HEK293 (cell line): Measurements from ENCODE around the gene R3HDM4.
A peak's percentile ranks its signal among the peaks of the same experiment; 100 is the strongest.

ENCODE experiments used
- CTCF ChIA-PET: fragments of 350-600 bp; formaldehyde crosslinking; extraction: SDS; loops from one replicate; lab custom pipeline; 2021; ENCODE audit warnings: antibody characterized with exemption; lab: Yijun Ruan, JAX
- POLR2A ChIA-PET: fragments of 300-600 bp; formaldehyde crosslinking; extraction: SDS; loops from one replicate; lab custom pipeline; 2020; ENCODE audit warnings: antibody characterized with exemption, inconsistent platforms; lab: Yijun Ruan, JAX
- H3K27ac ChIP-seq: fragments of 200-500 bp; sonication (Bioruptor generic); 2 replicates; pipeline ENCODE4 v1.5.1; 2014; ENCODE audit warnings: low read depth, low read length, control low read depth, inconsistent platforms; ENCODE audit errors: extremely low read depth
- H3K36me3 ChIP-seq, 2 experiments: fragments of 200-500 bp in 1 of 2; sonication (Bioruptor generic) in 1 of 2; 1 replicate in 1 of 2; 2 replicates in 1 of 2; pipeline ENCODE4 v1.5.1; 2014 to 2017; ENCODE audit warnings: inconsistent platforms in 2 of 2, low read length in 2 of 2; ENCODE audit not compliant: control insufficient read depth in 2 of 2, insufficient read depth in 1 of 2
- H3K4me1 ChIP-seq: fragments of 200-500 bp; sonication (Bioruptor generic); 2 replicates; pipeline ENCODE4 v1.5.1; 2014; ENCODE audit warnings: mild to moderate bottlenecking, low read length, inconsistent platforms; ENCODE audit not compliant: control insufficient read depth, insufficient read depth
- H3K4me3 ChIP-seq: 2 replicates; pipeline ENCODE4 v1.5.1; 2011; ENCODE audit warnings: low read depth, mild to moderate bottlenecking, control low read depth, low read length, moderate library complexity
- H3K9me3 ChIP-seq: fragments of 200-500 bp; sonication (Bioruptor generic); 2 replicates; pipeline ENCODE4 v1.5.1; 2014; ENCODE audit warnings: low read depth, low read length, inconsistent platforms; ENCODE audit not compliant: control insufficient read depth, insufficient read depth
- BCL11B ChIP-seq: fragments of 450-650 bp; formaldehyde crosslinking; IDR thresholded peaks from 2 replicates; pipeline ENCODE4 v1.5.1; 2016; ENCODE audit warnings: low read depth, missing biosample characterization, missing genetic modification characterization
- GLI4 ChIP-seq: fragments of 450-650 bp; formaldehyde crosslinking; IDR thresholded peaks from 2 replicates; pipeline ENCODE4 v1.5.1; 2016; ENCODE audit warnings: missing biosample characterization, missing genetic modification characterization
- HOXA7 ChIP-seq: sonication (generic); formaldehyde crosslinking; IDR thresholded peaks from 2 replicates; pipeline ENCODE4 v1.8.1; 2022; ENCODE audit warnings: missing genetic modification reagents, borderline replicate concordance
- KLF1 ChIP-seq: fragments of 450-650 bp; formaldehyde crosslinking; IDR thresholded peaks from 2 replicates; pipeline ENCODE4 v1.5.1; 2016; ENCODE audit warnings: missing biosample characterization, missing genetic modification characterization
- KLF8 ChIP-seq: fragments of 450-650 bp; formaldehyde crosslinking; IDR thresholded peaks from 2 replicates; pipeline ENCODE4 v1.5.1; 2016; ENCODE audit warnings: missing biosample characterization, missing genetic modification characterization
- KLF9 ChIP-seq: fragments of 450-650 bp; formaldehyde crosslinking; IDR thresholded peaks from 2 replicates; pipeline ENCODE4 v1.5.1; 2016; ENCODE audit warnings: missing biosample characterization, missing genetic modification characterization, low read depth
- MEIS1 ChIP-seq: sonication (generic); formaldehyde crosslinking; IDR thresholded peaks from 2 replicates; pipeline ENCODE4 v1.8.1; 2022; ENCODE audit warnings: missing genetic modification reagents, mild to moderate bottlenecking, borderline replicate concordance
- OSR2 ChIP-seq: fragments of 450-650 bp; formaldehyde crosslinking; IDR thresholded peaks from 2 replicates; pipeline ENCODE4 v1.5.1; 2016; ENCODE audit warnings: missing biosample characterization, missing genetic modification characterization
- REPIN1 ChIP-seq: fragments of 450-650 bp; formaldehyde crosslinking; IDR thresholded peaks from 2 replicates; pipeline ENCODE4 v1.5.1; 2017; ENCODE audit warnings: missing biosample characterization, missing genetic modification characterization, low read depth
- YY2 ChIP-seq: fragments of 450-650 bp; formaldehyde crosslinking; IDR thresholded peaks from 2 replicates; pipeline ENCODE4 v1.5.1; 2016; ENCODE audit warnings: missing biosample characterization, missing genetic modification characterization
- ZEB2 ChIP-seq: fragments of 450-650 bp; formaldehyde crosslinking; IDR thresholded peaks from 2 replicates; pipeline ENCODE4 v1.5.1; 2016; ENCODE audit warnings: missing biosample characterization, missing genetic modification characterization
- ZFP69B ChIP-seq: fragments of 450-650 bp; formaldehyde crosslinking; IDR thresholded peaks from 2 replicates; pipeline ENCODE4 v1.5.1; 2016; ENCODE audit warnings: missing biosample characterization, missing genetic modification characterization
- ZNF114 ChIP-seq: fragments of 450-650 bp; formaldehyde crosslinking; IDR thresholded peaks from 2 replicates; pipeline ENCODE4 v1.5.0; 2017; ENCODE audit warnings: missing biosample characterization, missing genetic modification characterization
- ZNF175 ChIP-seq: fragments of 450-650 bp; formaldehyde crosslinking; IDR thresholded peaks from 2 replicates; pipeline ENCODE4 v1.5.1; 2016; ENCODE audit warnings: missing biosample characterization, missing genetic modification characterization
- ZNF211 ChIP-seq: fragments of 450-650 bp; formaldehyde crosslinking; IDR thresholded peaks from 2 replicates; pipeline ENCODE4 v1.5.1; 2016; ENCODE audit warnings: low read depth, missing biosample characterization, missing genetic modification characterization
- ZNF221 ChIP-seq: fragments of 450-650 bp; formaldehyde crosslinking; IDR thresholded peaks from 2 replicates; pipeline ENCODE4 v1.5.1; 2017; ENCODE audit warnings: missing biosample characterization, missing genetic modification characterization, borderline replicate concordance
- ZNF302 ChIP-seq: fragments of 450-650 bp; formaldehyde crosslinking; IDR thresholded peaks from 2 replicates; pipeline ENCODE4 v1.5.1; 2016; ENCODE audit warnings: missing biosample characterization, missing genetic modification characterization, low read depth
- ZNF514 ChIP-seq: fragments of 450-650 bp; formaldehyde crosslinking; IDR thresholded peaks from 2 replicates; pipeline ENCODE4 v1.5.1; 2016; ENCODE audit warnings: missing biosample characterization, missing genetic modification characterization
- ZNF571 ChIP-seq: fragments of 450-650 bp; formaldehyde crosslinking; IDR thresholded peaks from 2 replicates; pipeline ENCODE4 v1.5.0; 2017; ENCODE audit warnings: missing biosample characterization, missing genetic modification characterization
- ZNF621 ChIP-seq: fragments of 450-650 bp; formaldehyde crosslinking; IDR thresholded peaks from 2 replicates; pipeline ENCODE4 v1.5.1; 2017; ENCODE audit warnings: missing biosample characterization, missing genetic modification characterization
- ZNF629 ChIP-seq: fragments of 450-650 bp; formaldehyde crosslinking; IDR thresholded peaks from 2 replicates; pipeline ENCODE4 v1.5.1; 2017; ENCODE audit warnings: missing biosample characterization, missing genetic modification characterization
- ZNF837 ChIP-seq: fragments of 450-650 bp; formaldehyde crosslinking; IDR thresholded peaks from 2 replicates; pipeline ENCODE4 v1.5.1; 2016; ENCODE audit warnings: missing biosample characterization, missing genetic modification characterization
- ZSCAN30 ChIP-seq: fragments of 450-650 bp; IDR thresholded peaks from 2 replicates; pipeline ENCODE4 v1.5.1; 2018; ENCODE audit warnings: missing biosample characterization, mild to moderate bottlenecking, missing genetic modification characterization, moderate library complexity
- TF ChIP-seq, protein P1 (sequence below): fragments of 450-650 bp; formaldehyde crosslinking; IDR thresholded peaks from 2 replicates; pipeline ENCODE4 v1.5.1; 2016; ENCODE audit warnings: missing biosample characterization, missing genetic modification characterization
- TF ChIP-seq, protein P2 (sequence below): fragments of 450-650 bp; formaldehyde crosslinking; IDR thresholded peaks from 2 replicates; pipeline ENCODE4 v1.5.1; 2016; ENCODE audit warnings: missing biosample characterization, missing genetic modification characterization, borderline replicate concordance
- TF ChIP-seq, protein P3 (sequence below): fragments of 450-650 bp; formaldehyde crosslinking; IDR thresholded peaks from 2 replicates; pipeline ENCODE4 v1.5.1; 2016; ENCODE audit warnings: missing biosample characterization, missing genetic modification characterization, low read depth
- TF ChIP-seq, protein P4 (sequence below): fragments of 450-650 bp; formaldehyde crosslinking; IDR thresholded peaks from 2 replicates; pipeline ENCODE4 v1.5.1; 2017; ENCODE audit warnings: missing biosample characterization, mild to moderate bottlenecking, missing genetic modification characterization, moderate library complexity
- TF ChIP-seq, protein P5 (sequence below): fragments of 450-650 bp; formaldehyde crosslinking; IDR thresholded peaks from 2 replicates; pipeline ENCODE4 v1.5.1; 2016; ENCODE audit warnings: missing biosample characterization, missing genetic modification characterization

Gene R3HDM4

DNA sequence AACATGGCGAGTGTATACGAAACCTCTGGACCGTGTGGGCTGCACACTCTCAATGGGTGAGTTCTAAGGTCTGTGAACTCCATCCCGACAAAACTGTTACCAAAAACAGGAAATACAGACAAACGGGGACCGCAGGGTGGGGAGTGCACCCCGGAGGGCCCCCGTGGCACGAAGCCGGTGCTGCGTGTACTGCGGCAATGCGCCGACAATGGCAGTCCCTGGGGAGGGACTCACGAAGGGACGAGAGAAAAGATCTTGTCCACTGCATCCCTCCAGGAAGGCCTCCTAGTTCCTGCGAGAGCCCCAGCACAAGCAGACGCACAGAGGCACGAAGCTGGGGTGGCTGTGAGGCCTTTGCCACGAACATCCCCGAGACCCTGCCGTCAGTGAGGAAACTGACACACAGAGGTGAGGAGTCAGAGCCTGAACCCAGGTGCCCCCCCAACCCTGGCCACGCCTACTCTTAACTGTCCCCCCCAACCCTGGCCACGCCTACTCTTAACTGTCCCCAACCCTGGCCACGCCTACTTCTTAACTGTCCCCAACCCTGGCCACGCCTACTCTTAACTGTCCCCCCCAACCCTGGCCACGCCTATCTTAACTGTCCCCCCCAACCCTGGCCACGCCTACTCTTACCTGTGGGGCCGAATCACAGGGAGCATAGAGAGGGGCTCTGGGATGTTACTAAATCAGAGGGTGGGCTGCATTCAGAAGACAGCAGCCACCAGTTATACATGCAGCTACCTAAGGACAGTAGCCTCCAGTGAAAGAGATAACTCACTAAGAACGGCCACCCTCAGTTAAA lies 24.2 kb downstream of the R3HDM4 start:
- H3K9me3 ChIP-seq, result no peaks in the 10 kb centered on the region
- no peak overlapping the region for H3K4me3 ChIP-seq
- ChIA-PET CTCF (no interaction called here), POLR2A (interaction anchor here (0.6 kb wide), 1 partner anchor 225 kb away, joined by 3 read pairs; no protein-coding TSS in a partner anchor)
- H3K27ac ChIP-seq, result no peak overlapping the region
- peaks cover 4 to 61% of the 10 kb centered on the region in 2 experiments; a peak in 2 of 3 replicates for H3K36me3 ChIP-seq
- TF ChIP-seq ZNF302 (tag by site-specific recombination) (no peak), KLF8 (tag by site-specific recombination) (peak; percentile 88), ZNF629 (tag by site-specific recombination) (no peak), ZSCAN30 (peak; percentile 99), OSR2 (tag by site-specific recombination) (0 out of 2 replicates have a peak, but pooled peaks have one; percentile 10), KLF1 (tag by site-specific recombination) (peak; percentile 85), YY2 (tag by site-specific recombination) (no peak), ZFP69B (tag by site-specific recombination) (no peak), HOXA7 (CRISPR knock-in tag) (no peak), GLI4 (tag by site-specific recombination) (no peak), ZNF514 (no peak), KLF9 (tag by site-specific recombination) (peak; percentile 74), ZEB2 (tag by site-specific recombination) (no peak)
- TF ChIP-seq, protein P1, sequence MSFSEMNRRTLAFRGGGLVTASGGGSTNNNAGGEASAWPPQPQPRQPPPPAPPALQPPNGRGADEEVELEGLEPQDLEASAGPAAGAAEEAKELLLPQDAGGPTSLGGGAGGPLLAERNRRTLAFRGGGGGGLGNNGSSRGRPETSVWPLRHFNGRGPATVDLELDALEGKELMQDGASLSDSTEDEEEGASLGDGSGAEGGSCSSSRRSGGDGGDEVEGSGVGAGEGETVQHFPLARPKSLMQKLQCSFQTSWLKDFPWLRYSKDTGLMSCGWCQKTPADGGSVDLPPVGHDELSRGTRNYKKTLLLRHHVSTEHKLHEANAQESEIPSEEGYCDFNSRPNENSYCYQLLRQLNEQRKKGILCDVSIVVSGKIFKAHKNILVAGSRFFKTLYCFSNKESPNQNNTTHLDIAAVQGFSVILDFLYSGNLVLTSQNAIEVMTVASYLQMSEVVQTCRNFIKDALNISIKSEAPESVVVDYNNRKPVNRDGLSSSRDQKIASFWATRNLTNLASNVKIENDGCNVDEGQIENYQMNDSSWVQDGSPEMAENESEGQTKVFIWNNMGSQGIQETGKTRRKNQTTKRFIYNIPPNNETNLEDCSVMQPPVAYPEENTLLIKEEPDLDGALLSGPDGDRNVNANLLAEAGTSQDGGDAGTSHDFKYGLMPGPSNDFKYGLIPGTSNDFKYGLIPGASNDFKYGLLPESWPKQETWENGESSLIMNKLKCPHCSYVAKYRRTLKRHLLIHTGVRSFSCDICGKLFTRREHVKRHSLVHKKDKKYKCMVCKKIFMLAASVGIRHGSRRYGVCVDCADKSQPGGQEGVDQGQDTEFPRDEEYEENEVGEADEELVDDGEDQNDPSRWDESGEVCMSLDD (tag by site-specific recombination), result no peak
- TF ChIP-seq, protein P2, sequence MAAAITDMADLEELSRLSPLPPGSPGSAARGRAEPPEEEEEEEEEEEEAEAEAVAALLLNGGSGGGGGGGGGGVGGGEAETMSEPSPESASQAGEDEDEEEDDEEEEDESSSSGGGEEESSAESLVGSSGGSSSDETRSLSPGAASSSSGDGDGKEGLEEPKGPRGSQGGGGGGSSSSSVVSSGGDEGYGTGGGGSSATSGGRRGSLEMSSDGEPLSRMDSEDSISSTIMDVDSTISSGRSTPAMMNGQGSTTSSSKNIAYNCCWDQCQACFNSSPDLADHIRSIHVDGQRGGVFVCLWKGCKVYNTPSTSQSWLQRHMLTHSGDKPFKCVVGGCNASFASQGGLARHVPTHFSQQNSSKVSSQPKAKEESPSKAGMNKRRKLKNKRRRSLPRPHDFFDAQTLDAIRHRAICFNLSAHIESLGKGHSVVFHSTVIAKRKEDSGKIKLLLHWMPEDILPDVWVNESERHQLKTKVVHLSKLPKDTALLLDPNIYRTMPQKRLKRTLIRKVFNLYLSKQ (tag by site-specific recombination), result no peak
- TF ChIP-seq, protein P3, sequence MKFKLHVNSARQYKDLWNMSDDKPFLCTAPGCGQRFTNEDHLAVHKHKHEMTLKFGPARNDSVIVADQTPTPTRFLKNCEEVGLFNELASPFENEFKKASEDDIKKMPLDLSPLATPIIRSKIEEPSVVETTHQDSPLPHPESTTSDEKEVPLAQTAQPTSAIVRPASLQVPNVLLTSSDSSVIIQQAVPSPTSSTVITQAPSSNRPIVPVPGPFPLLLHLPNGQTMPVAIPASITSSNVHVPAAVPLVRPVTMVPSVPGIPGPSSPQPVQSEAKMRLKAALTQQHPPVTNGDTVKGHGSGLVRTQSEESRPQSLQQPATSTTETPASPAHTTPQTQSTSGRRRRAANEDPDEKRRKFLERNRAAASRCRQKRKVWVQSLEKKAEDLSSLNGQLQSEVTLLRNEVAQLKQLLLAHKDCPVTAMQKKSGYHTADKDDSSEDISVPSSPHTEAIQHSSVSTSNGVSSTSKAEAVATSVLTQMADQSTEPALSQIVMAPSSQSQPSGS, result no peak
- H3K4me1 ChIP-seq, result no peaks in the 10 kb centered on the region

DNA sequence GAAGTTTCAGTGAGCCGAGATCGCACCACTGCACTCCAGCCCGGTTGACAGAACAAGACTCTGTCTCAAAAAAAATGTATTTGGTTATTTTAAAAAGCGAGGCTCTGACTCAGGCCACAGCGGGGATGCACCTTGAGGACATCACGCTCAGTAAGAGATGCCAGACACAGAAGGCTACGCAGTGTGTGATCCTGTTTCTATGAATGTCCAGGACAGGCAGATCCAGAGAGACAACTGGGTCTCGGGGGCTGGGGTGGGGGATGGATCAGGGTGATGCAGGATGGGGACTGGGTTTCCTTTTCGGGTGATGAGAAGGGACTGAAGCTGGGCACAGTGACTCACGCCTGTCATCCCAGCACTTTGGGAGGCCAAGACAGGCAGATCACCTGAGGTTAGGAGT lies 25.4 kb downstream of the R3HDM4 start:
- no peaks in the 10 kb centered on the region for H3K9me3 ChIP-seq
- CTCF ChIA-PET, result no interaction called here
- no peak overlapping the region for H3K4me3 ChIP-seq
- H3K36me3 ChIP-seq, result peaks cover 4 to 72% of the 10 kb centered on the region in 2 experiments; a peak in 2 of 3 replicates
- no peak overlapping the region for H3K27ac ChIP-seq
- H3K4me1 ChIP-seq, result no peaks in the 10 kb centered on the region
- POLR2A ChIA-PET, result no interaction called here
- TF ChIP-seq ZNF114 (no peak), ZEB2 (tag by site-specific recombination) (no peak), HOXA7 (CRISPR knock-in tag) (no peak), ZNF621 (tag by site-specific recombination) (no peak), ZNF837 (tag by site-specific recombination) (no peak), ZNF211 (tag by site-specific recombination) (no peak), REPIN1 (tag by site-specific recombination) (no peak), ZNF221 (tag by site-specific recombination) (no peak), MEIS1 (CRISPR knock-in tag) (no peak), ZNF175 (tag by site-specific recombination) (no peak), BCL11B (tag by site-specific recombination) (no peak), ZNF571 (tag by site-specific recombination) (no peak)
- TF ChIP-seq, protein P4, sequence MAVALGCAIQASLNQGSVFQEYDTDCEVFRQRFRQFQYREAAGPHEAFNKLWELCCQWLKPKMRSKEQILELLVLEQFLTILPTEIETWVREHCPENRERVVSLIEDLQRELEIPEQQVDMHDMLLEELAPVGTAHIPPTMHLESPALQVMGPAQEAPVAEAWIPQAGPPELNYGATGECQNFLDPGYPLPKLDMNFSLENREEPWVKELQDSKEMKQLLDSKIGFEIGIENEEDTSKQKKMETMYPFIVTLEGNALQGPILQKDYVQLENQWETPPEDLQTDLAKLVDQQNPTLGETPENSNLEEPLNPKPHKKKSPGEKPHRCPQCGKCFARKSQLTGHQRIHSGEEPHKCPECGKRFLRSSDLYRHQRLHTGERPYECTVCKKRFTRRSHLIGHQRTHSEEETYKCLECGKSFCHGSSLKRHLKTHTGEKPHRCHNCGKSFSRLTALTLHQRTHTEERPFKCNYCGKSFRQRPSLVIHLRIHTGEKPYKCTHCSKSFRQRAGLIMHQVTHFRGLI (tag by site-specific recombination), result no peak
- TF ChIP-seq, protein P5, sequence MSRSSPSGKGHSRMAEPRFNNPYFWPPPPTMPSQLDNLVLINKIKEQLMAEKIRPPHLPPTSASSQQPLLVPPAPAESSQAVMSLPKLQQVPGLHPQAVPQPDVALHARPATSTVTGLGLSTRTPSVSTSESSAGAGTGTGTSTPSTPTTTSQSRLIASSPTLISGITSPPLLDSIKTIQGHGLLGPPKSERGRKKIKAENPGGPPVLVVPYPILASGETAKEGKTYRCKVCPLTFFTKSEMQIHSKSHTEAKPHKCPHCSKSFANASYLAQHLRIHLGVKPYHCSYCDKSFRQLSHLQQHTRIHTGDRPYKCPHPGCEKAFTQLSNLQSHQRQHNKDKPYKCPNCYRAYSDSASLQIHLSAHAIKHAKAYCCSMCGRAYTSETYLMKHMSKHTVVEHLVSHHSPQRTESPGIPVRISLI (tag by site-specific recombination), result no peak
